OCI-LY7 (cell line): ENCODE results near the gene TGM1. TPM values are rescaled to one million over a fixed set of nuclear protein-coding genes. Genes with fewer than 3 reads are reported as not detected.
A peak's percentile ranks its signal among the peaks of the same experiment; 100 is the strongest.

Source experiments
- BruUV-seq: library from RNA; stranded (reverse); fragments of 400-500 nt; replicated peaks from 2 replicates; lab custom pipeline; 2021; lab: Mats Ljungman, UMichigan
- CTCF ChIA-PET: fragments of 300-600 bp; sonication (Branson Sonifier 250); formaldehyde crosslinking; loops from one replicate; lab custom pipeline; 2022; ENCODE audit warnings: antibody characterized with exemption; ENCODE audit not compliant: unreplicated experiment; lab: Charles Lee
- POLR2A ChIA-PET: fragments of 300-600 bp; sonication (Branson Sonifier 250); formaldehyde crosslinking; loops from one replicate; lab custom pipeline; 2022; ENCODE audit warnings: antibody characterized with exemption; lab: Charles Lee
- DNase-seq: peaks from one replicate; pipeline ENCODE4 v3.0.0-alpha.2; 2015; ENCODE audit warnings: low spot score
- H2AFZ ChIP-seq: fragments of 200-600 bp; sonication (generic), shearing (Covaris generic); 2 replicates; pipeline ENCODE4 v1.6.1; 2014; ENCODE audit warnings: mild to moderate bottlenecking, antibody characterized with exemption, low read length, moderate library complexity
- H3K27ac ChIP-seq: fragments of 200-600 bp; sonication (generic); 2 replicates; pipeline ENCODE4 v1.5.1; 2014; ENCODE audit warnings: mixed run types, low read depth, mild to moderate bottlenecking, moderate library complexity, low read length, inconsistent platforms; ENCODE audit not compliant: poor library complexity, severe bottlenecking
- H3K36me3 ChIP-seq: fragments of 200-600 bp; sonication (generic); 2 replicates; pipeline ENCODE4 v1.6.1; 2014; ENCODE audit warnings: mild to moderate bottlenecking, antibody characterized with exemption, low read length, moderate library complexity, mixed read lengths; ENCODE audit not compliant: insufficient read depth
- H3K4me1 ChIP-seq: fragments of 200-600 bp; sonication (generic); 2 replicates; pipeline ENCODE4 v1.5.1; 2014; ENCODE audit warnings: mild to moderate bottlenecking, low read length; ENCODE audit not compliant: insufficient read depth, poor library complexity, severe bottlenecking
- H3K4me2 ChIP-seq: fragments of 200-600 bp; sonication (generic); 2 replicates; pipeline ENCODE4 v1.6.1; 2014; ENCODE audit warnings: mild to moderate bottlenecking, low read length
- H3K4me3 ChIP-seq: fragments of 200-600 bp; sonication (generic); 2 replicates; pipeline ENCODE4 v1.5.1; 2014; ENCODE audit warnings: mild to moderate bottlenecking, low read depth, low read length; ENCODE audit not compliant: poor library complexity, severe bottlenecking
- H3K79me2 ChIP-seq: fragments of 200-600 bp; sonication (generic); 2 replicates; pipeline ENCODE4 v1.6.1; 2016; ENCODE audit warnings: low read depth, mild to moderate bottlenecking, low read length, moderate library complexity, mixed read lengths; ENCODE audit not compliant: insufficient read depth
- H3K9me2 ChIP-seq: fragments of 200-600 bp; sonication (generic); 2 replicates; pipeline ENCODE4 v1.6.1; 2016; ENCODE audit warnings: mild to moderate bottlenecking, low read length, mixed read lengths; ENCODE audit not compliant: insufficient read depth
- H3K9me3 ChIP-seq: fragments of 200-600 bp; sonication (generic); 2 replicates; pipeline ENCODE4 v1.6.1; 2014; ENCODE audit warnings: mild to moderate bottlenecking, mixed run types, low read length, mixed read lengths
- H4K20me1 ChIP-seq: fragments of 200-600 bp; sonication (generic); 2 replicates; pipeline ENCODE4 v1.6.1; 2014; ENCODE audit warnings: mild to moderate bottlenecking, antibody characterized with exemption, low read length, moderate library complexity, mixed read lengths; ENCODE audit not compliant: insufficient read depth
- CTCF ChIP-seq: fragments of 200-600 bp; sonication (generic); conservative IDR thresholded peaks from 2 replicates; pipeline ENCODE4 v1.5.1; 2014; ENCODE audit warnings: mild to moderate bottlenecking, antibody characterized with exemption, low read length, moderate library complexity, mixed read lengths
- EZH2phosphoT487 ChIP-seq: fragments of 200-600 bp; sonication (generic); IDR thresholded peaks from 2 replicates; pipeline ENCODE4 v1.6.1; 2018; ENCODE audit warnings: low read depth, borderline replicate concordance, mild to moderate bottlenecking, mixed run types, antibody characterized with exemption, low read length, moderate library complexity, mixed read lengths
- intact Hi-C: fragments of 100-400 bp; cut with micrococcal nuclease; formaldehyde crosslinking; loops from one replicate; pipeline ENCODE4 v1.10.0; 2022; ENCODE audit not compliant: unreplicated experiment
- total RNA-seq, 2 experiments: library from RNA; depleted of rRNA in 1 of 2; stranded (reverse); fragments of >200 nt in 1 of 2; shearing (Covaris generic) in 1 of 2; gene quantifications; 2 replicates each; pipeline ENCODE4 v1.2.3, GENCODE V29; 2014 to 2022

Gene TGM1
- total RNA-seq, 2 experiments from 2014 or later: 5.2 to 5.4 TPM

- TF ChIP-seq EZH2phosphoT487 (no peak), CTCF (no peak)
- Histone ChIP-seq H3K36me3 (no peaks in the 10 kb centered on the region), H3K79me2 (no peaks in the 10 kb centered on the region), H3K9me2 (no peaks in the 10 kb centered on the region), H3K4me2 (peak overlapping the region; percentile 82), H3K4me1 (peaks cover 43% of the 10 kb centered on the region), H3K9me3 (no peaks in the 10 kb centered on the region), H3K27ac (peak overlapping the region; percentile 84), H2AFZ (peak overlapping the region; percentile 68; the same call in 1 of the 2 replicates), H4K20me1 (no peaks in the 10 kb centered on the region), H3K4me3 (peak overlapping the region; percentile 84)
- intact Hi-C loops: loop anchor here (1.0 to 2.0 kb wide), 3 partner anchors 27 to 56 kb away; partner anchors contain the start of genes DHRS1, MDP1, NOP9 and TINF2
- ChIA-PET CTCF (interaction anchor here (0.6 to 1.9 kb wide), 3 partner anchors 25 to 36 kb away, joined by 3 to 8 read pairs (median 4); partner anchors contain the start of gene CIDEB), POLR2A (interaction anchor here (0.6 to 3.2 kb wide), 8 partner anchors 25 to 171 kb away, joined by 3 to 21 read pairs (median 4); partner anchors contain the start of genes MDP1, RNF31, SDR39U1 and TINF2)
- DNase-seq: no peak
- TSS peak; percentile 70 for BruUV-seq
Observed at GRCh38 chr14:24271834-24272263, 8.9 kb upstream of the TGM1 start.

- peaks cover 43% of the 10 kb centered on the region for H3K4me1 ChIP-seq
- CTCF ChIA-PET: interaction anchor here (1.2 to 1.9 kb wide), 3 partner anchors 25 to 37 kb away, joined by 4 to 8 read pairs (median 5); partner anchors contain the start of genes CIDEB and TINF2
- no peaks in the 10 kb centered on the region for H4K20me1 ChIP-seq
- DNase-seq: peak; percentile 97
- H3K9me2 ChIP-seq: no peaks in the 10 kb centered on the region
- no peaks in the 10 kb centered on the region for H3K79me2 ChIP-seq
- H3K4me3 ChIP-seq: peak within 1 kb of the TSS; percentile 84
- POLR2A ChIA-PET: interaction anchor here (0.6 to 3.2 kb wide), 10 partner anchors 20 to 158 kb away, joined by 3 to 21 read pairs (median 4); partner anchors contain the start of genes CHMP4A, GMPR2, MDP1 and NEDD8
- H3K4me2 ChIP-seq: peak within 1 kb of the TSS; percentile 82
- peak within 1 kb of the TSS; percentile 84 for H3K27ac ChIP-seq
- intact Hi-C loops: loop anchor here (1.0 to 2.0 kb wide), 3 partner anchors 28 to 55 kb away; partner anchors contain the start of genes DHRS1, MDP1, NOP9 and TINF2
- no peaks in the 10 kb centered on the region for H3K9me3 ChIP-seq
- H2AFZ ChIP-seq: peak within 1 kb of the TSS; percentile 68
- no peak for TF ChIP-seq EZH2phosphoT487
- peak; percentile 80 for TF ChIP-seq CTCF
- no TSS peak for BruUV-seq
- no peaks in the 10 kb centered on the region for H3K36me3 ChIP-seq
Observed at GRCh38 chr14:24271134-24271833, 8.3 kb upstream of the TGM1 start, which contains the start of gene RABGGTA. TSS of gene RABGGTA (minus strand) at chr14:24271597. CDS start at chr14:24271115, 482 bp downstream.
